ENCODE data around the gene EMID1.

EMID1 gene

DNA sequence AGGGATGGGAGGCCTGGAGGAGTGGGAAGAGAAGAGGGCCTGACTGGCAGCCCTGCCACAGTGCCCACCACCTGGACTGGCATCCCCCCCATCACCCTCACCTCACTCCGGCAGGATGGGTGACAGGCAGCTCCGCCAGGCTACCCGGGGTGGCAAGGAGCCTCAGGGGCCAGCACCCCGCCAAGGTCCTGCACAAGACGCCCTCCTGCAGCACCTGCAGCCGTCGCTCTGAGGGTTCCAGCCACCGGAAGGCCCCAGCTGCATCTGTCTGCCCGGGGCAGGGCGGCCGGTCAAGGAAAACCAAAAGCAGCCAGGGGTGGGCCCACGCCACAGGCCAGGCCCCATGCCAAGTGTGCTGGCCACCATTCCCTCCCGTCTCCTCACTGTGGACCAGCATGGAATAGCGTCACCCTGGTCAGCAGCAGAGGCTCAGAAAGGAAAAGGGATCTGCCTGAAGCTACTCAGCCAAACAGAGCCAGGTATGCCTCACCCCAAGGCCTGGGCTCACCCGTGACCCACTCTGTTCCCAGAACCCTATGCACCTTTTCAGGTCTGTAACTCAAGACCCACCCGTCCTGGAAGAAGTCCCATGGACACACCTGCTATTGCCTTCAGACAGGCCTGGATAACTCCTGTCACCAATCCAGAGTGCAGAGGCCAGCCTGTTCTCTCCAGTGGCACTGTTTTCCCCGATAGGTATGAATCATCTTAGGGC, 55.1 kb downstream of the EMID1 start:
- DNase-seq = no peak

DNA sequence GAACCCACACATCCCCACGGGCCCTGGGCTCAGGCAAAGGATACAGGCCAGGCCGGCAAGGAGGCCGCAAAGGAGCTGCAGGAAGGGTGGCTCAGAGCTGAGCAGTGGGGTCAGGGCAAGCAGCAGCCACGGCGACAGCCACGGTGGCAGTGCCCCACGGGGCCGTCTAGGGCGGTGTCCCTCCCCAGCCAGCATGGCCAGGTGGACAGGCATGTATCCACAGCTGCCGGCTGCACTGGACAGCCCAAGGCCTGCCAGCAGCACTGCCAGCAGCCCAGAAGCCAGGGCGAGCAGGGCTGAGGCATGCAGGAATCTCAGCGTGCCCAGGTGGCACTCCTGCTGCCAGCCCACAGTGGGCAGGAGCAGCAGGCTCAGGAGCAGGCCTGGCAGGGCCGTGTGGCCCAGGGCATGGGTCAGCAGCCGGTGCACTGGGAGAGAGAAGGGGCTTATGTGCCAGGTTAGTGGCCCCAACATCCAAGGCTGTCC, 58.1 kb downstream of the EMID1 start:
- DNase-seq = no peak

DNA sequence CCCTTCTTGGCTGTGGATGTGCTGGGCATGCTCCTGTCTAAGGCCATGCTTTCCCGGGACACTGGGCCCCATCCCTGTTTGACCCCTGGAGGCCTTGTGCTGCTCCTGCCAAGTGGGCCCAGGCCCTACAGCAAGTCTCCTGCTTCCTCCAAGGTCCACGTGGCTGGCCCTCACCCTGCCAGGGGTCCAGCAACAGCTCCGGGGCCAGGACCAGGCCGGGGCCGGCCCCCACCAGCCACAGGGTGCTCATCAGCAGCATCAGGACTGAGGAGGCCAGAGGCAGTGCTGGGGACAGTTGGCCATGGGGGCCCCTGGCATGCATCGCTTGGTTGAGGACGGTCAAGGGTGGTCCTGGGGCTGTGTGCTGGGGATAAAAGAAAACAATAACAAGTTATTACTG, 59.6 kb downstream of the EMID1 start:
- no peak for DNase-seq

GRCh38 chr22:29265929-29266328, 60.2 kb downstream of the EMID1 start:
- no peak for DNase-seq

DNA sequence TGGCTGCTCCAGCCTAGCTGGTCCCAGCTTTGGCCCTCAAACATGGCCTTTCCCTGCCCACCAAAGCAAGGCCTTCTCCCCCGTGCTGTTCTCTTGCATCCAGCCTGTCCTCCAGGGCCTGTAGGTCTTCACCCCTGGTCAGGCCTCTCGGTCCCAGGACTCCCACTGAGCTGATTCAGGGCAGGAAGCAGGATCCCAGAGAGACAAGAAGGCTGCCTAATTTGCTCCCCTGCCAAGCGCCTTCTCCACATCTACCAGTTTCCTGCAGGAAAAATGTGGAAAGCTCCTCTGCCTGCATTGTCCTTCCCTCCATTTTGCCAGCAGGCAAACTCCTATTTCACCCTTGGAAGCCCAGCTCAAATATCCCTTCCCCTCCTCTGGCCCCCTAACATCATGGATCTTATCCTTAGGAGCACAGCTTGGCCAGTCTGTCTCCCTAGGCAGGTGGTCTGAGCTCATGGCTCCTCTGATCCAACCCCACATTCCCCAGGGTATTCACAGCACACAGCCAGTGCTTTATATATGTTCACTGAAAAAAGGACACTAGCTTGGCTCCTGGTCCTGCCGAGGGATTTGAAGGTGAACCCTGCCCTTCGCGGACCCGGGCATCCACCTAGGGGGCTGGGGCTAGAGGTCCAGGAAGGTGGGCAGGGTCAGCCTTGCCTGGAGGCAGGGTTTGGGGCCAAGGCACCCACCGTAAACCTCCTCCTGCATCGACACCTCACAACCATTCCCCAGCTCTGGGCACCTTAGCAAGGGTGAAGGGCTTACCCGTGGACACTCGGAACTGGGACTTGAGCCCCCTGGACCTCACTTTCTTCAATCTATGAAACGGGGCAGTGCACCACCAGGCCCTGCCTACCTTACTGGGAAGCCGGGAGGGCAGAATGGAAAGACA, 61.1 kb downstream of the EMID1 start:
- DNase-seq = no peak

DNA sequence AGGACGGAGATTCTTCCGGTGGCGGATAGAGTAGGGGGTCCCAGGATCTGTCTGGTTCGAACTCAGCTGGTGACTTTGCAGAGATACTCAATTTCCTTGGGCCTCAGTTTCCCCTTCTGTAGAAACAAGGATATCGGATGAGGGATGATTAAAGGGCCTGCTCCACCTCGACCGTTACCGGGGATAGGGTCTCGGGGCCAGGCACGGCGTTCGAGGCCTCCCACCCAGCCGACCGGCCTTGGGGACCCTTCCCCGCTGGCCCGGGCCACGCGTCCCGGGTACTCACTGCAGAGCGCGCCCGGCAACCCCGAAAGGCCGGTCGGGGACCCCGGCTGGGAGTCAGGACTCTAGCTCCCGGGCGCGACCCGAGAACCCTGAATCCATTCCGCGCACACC, 61.8 kb downstream of the EMID1 start:
- no peak for DNase-seq

- peak; percentile 98 for DNase-seq
Measured at GRCh38 chr22:29267858-29268510, 62.3 kb downstream of the EMID1 start, which contains the start of the genes EWSR1 and RHBDD3. Gene EWSR1, plus strand, starts transcription at chr22:29268268. Its CDS starts 69 bp downstream, at chr22:29268337. Gene RHBDD3, minus strand, starts transcription at chr22:29267981. Its CDS starts 2,355 bp downstream, at chr22:29265626.

DNA sequence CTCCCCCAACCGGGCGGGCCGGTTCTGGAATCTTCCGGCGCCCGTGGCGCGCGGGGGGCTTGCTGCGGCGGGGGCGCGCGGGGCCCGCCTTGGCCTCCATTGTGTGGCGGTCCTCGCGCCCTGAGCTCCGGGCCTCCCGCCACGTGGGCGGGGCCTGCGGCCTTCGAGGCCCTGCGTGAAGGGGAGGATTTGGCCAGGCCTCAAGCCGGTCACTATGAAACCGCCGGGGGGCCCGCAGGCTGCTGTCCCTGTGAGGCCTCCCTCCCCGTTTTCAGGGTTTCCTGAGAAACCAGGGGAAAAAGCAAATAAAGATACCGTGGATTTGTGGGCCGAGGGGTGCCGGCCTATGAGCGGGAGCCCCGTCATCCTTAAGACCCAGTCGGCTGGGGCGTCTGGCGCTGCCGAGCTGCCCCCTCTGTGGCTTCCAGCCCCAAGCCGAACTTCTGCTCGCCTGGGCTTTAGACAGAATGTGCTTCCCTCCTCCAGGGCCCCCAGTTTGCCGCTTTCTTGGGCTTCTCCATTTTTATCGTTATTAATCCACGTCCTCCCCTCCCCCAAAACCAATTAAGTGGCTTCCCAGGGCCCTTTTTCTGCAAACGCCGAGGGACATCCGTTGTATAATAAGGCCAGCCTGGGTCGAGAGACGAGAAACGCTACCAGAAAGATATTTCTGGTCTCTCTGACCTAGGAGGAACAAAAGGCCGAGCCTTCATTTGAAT, 63.0 kb downstream of the EMID1 start:
- peak; percentile 71 for DNase-seq

GRCh38 chr22:29269230-29269604, 63.5 kb downstream of the EMID1 start:
- DNase-seq = no peak

DNA sequence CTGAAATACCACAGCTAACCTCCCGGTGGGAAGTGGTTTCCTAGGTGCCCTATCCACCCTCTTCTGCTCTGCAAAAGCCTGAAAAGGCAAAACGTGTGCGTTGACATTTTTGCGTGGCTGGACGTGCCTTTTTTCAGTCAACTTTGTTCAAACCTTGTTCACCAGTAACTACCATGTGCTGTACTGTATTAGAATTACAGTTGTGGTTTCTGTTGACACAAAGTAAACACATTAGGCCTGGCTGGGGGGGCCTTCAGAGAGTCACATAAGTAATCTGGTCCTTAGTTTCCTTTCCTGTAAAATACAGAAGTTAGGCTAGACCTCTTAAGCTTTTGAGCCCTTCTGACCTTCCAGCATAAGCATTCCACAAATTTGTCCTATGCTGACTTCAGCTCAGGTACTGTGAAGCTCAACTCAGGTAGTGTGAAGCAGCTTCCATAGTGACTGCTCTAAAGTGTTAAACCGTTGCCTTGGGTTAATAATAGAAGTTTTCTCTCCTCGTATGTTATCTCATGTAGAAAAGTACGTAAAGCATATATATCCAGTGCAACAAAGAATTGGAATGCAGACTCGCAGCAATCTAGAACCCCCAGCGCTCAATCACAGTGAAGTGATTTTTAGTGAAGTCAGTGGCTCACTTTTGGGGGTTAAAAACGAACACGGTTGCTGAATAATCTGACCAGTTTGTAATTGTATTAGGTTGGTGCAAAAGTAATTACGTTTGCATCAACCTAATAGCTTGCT, 64.2 kb downstream of the EMID1 start:
- no peak for DNase-seq

DNA sequence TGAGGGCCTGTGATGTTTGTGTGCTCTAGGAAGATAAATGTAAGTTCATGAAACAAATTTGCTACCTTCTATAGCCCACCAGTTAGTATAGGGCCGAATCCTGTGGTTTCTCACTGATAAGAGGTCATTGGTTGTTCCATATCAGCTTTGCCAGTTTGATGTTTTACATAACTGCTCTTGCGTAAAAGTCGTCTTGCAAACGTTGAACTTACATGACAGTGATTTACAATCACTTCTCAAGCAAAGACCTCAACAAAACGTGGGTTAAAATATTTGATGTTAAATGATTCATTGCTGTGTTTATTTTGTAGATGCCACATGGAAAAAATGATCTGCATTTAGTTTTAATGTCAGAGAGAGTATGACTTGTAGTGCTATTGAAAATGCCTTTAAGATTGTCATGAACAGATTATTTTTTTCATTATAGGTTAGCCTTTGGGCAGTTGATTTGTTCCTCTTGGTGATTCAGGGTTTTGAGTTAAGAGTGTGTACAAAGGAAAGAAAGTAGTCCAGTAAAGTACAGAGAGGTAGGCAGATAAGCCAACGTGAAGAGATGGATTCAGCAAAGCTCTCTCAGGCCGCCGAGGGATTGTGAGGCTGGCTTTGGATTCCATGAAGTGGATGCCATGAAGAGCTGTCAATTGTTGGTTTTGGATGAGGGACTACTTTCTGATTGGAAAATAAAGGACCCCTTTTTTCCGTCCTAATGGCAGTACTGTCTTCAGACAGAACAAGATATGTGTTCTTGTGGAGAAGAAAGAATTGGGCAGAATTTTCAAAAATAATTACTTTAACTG, 65.0 kb downstream of the EMID1 start:
- peak; percentile 33 for DNase-seq

DNA sequence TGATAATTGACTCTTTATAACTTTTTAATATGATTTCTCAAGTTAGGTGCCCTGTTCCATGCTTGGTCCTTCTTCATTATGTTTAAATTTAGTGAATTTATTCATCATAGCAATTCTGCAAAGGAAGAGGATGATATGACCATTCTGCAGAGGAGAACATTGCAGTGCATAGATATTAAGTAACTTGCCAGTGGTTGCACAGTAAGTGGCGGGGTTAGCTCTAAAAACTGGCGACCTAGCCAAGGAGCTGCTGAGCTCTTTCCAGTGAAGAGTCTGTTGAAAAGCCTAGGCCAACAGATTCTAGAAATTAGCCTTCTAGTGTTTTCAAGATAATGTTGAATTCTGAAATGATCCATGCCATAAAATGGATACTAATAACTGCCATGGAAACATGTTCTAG, 66.9 kb downstream of the EMID1 start:
- no peak for DNase-seq

- DNase-seq = no peak
Measured at GRCh38 chr22:29275167-29275566, 69.5 kb downstream of the EMID1 start.

- DNase-seq = no peak
Measured at GRCh38 chr22:29275819-29276565, 70.3 kb downstream of the EMID1 start.

GRCh38 chr22:29277927-29278326, 72.2 kb downstream of the EMID1 start:
- DNase-seq = no peak

- DNase-seq = no peak
Measured at GRCh38 chr22:29284196-29284595, 78.5 kb downstream of the EMID1 start.

GRCh38 chr22:29288837-29289236, 83.1 kb downstream of the EMID1 start:
- no peak for DNase-seq

GRCh38 chr22:29290061-29290460, 84.4 kb downstream of the EMID1 start:
- DNase-seq = no peak

- no peak for DNase-seq
Measured at GRCh38 chr22:29291215-29291614, 85.5 kb downstream of the EMID1 start.

DNA sequence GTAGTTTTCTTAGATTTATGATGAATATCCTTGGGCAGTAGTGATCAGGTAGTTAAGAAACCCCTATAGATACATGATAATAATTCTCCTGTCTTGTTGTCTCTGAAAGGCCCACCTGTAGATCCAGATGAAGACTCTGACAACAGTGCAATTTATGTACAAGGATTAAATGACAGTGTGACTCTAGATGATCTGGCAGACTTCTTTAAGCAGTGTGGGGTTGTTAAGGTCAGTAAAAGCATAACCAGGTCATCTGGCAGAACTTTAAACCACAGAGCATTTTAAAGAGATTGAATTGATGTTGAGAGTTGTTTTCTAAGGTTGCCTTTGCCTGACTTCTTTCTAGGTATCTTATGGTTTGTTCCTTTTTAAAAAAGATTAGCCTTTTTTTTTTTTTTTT, 86.7 kb downstream of the EMID1 start:
- no peak for DNase-seq

Measured in fibroblast of skin of abdomen (primary cell).